ENCODE results near the gene NSMCE4A.
"Not testable (repeated sequence)": the region's sequence is repeated elsewhere in the genome, so short reads cannot be mapped to it uniquely, and the experiment has no call there.

DNA sequence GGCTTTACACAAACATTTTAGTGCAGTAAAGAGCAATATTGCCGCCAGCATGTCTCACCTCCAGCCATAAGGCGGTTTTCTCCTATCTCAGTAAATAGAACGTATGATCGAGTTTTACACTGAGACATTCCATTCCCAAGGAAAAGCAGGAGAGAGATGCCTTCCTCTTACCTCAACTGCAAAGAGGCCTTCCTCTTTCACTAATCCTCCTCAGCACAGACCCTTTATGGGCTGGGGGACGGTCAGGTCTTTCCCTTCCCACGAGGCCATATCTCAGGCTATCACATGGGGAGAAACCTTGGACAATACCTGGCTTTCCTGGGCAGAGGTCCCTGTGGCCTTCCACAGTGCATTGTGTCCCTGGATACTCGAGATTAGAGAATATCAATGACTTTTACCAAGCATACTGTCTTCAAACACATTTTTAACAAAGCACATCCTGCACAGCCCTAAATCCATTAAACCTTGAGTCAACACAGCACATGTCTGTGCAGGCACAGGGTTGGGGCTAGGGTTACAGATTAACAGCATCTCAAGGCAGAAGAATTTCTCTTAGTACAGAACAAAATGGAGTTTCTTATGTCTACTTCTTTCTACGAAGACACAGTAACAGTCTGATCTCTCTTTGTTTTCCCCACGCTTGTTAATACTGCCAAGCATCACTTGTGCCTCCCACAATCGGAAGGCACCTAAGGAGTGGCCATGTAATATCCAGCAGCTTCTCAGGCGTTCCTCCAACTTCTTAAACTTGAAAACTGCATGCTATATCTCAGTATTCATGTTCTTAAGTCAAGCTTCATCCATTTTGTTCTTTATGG lies 44.5 kb downstream of the NSMCE4A start:
- TF ChIP-seq CTCF (IDR thresholded peaks at IDR 0.05) = not testable (repeated sequence)
- TF ChIP-seq, protein P1, sequence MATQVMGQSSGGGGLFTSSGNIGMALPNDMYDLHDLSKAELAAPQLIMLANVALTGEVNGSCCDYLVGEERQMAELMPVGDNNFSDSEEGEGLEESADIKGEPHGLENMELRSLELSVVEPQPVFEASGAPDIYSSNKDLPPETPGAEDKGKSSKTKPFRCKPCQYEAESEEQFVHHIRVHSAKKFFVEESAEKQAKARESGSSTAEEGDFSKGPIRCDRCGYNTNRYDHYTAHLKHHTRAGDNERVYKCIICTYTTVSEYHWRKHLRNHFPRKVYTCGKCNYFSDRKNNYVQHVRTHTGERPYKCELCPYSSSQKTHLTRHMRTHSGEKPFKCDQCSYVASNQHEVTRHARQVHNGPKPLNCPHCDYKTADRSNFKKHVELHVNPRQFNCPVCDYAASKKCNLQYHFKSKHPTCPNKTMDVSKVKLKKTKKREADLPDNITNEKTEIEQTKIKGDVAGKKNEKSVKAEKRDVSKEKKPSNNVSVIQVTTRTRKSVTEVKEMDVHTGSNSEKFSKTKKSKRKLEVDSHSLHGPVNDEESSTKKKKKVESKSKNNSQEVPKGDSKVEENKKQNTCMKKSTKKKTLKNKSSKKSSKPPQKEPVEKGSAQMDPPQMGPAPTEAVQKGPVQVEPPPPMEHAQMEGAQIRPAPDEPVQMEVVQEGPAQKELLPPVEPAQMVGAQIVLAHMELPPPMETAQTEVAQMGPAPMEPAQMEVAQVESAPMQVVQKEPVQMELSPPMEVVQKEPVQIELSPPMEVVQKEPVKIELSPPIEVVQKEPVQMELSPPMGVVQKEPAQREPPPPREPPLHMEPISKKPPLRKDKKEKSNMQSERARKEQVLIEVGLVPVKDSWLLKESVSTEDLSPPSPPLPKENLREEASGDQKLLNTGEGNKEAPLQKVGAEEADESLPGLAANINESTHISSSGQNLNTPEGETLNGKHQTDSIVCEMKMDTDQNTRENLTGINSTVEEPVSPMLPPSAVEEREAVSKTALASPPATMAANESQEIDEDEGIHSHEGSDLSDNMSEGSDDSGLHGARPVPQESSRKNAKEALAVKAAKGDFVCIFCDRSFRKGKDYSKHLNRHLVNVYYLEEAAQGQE (IDR thresholded peaks at IDR 0.05; ENCODE audit: insufficient read depth in 1 of 2, low read depth in 2 of 2, low read length in 1 of 2) = not testable (repeated sequence)
